HepG2 (cell line): Measurements from ENCODE around the gene FCRL5.

Experiments used
- CBFB ChIP-seq: sonication (generic); formaldehyde crosslinking; IDR thresholded peaks from 2 replicates; pipeline ENCODE4 v1.4.0; 2020; ENCODE audit warnings: missing genetic modification reagents
- CHD2 ChIP-seq: IDR thresholded peaks from 2 replicates; pipeline ENCODE4 v1.6.1; 2011; ENCODE audit warnings: low read depth, low read length, improper control_type of control experiment
- HMGA1 ChIP-seq: sonication (generic); formaldehyde crosslinking; conservative IDR thresholded peaks from 2 replicates; pipeline ENCODE4 v1.4.0; 2020; ENCODE audit warnings: missing genetic modification reagents
- PAX8 ChIP-seq: sonication (generic); formaldehyde crosslinking; IDR thresholded peaks from 2 replicates; pipeline ENCODE4 v1.8.0; 2022; ENCODE audit warnings: mild to moderate bottlenecking, missing genetic modification reagents, borderline replicate concordance
- RAD21 ChIP-seq: fragments of 450-650 bp; formaldehyde crosslinking; IDR thresholded peaks from 2 replicates; pipeline ENCODE4 v1.5.0; 2020; ENCODE audit warnings: mild to moderate bottlenecking
- RNF2 ChIP-seq: fragments of 450-650 bp; conservative IDR thresholded peaks from 2 replicates; pipeline ENCODE4 v1.6.1; 2016; ENCODE audit warnings: low read depth
- SIN3A ChIP-seq: IDR thresholded peaks from 2 replicates; pipeline ENCODE4 v1.6.1; 2011; ENCODE audit warnings: low read depth, mild to moderate bottlenecking, control low read depth, low read length, borderline replicate concordance
- SMAD1 ChIP-seq: sonication (generic); formaldehyde crosslinking; IDR thresholded peaks from 2 replicates; pipeline ENCODE4 v1.4.0; 2020; ENCODE audit warnings: missing genetic modification reagents, low read depth, mild to moderate bottlenecking, borderline replicate concordance
- TGIF2 ChIP-seq: IDR thresholded peaks from 2 replicates; pipeline ENCODE4 v1.6.1; 2016; ENCODE audit warnings: control low read depth, missing compliant biosample characterization
- ZNF24 ChIP-seq: fragments of 450-650 bp; IDR thresholded peaks from 2 replicates; pipeline ENCODE4 v1.6.1; 2017; ENCODE audit warnings: antibody characterized with exemption, mild to moderate bottlenecking
- TF ChIP-seq, protein P1 (sequence below): sonication (generic); formaldehyde crosslinking; IDR thresholded peaks from 2 replicates; pipeline ENCODE4 v1.5.0; 2020; ENCODE audit warnings: mild to moderate bottlenecking, missing genetic modification reagents, moderate library complexity
- TF ChIP-seq, protein P2 (sequence below): sonication (generic); formaldehyde crosslinking; IDR thresholded peaks from 2 replicates; pipeline ENCODE4 v1.5.0; 2020; ENCODE audit warnings: missing genetic modification reagents

DNA sequence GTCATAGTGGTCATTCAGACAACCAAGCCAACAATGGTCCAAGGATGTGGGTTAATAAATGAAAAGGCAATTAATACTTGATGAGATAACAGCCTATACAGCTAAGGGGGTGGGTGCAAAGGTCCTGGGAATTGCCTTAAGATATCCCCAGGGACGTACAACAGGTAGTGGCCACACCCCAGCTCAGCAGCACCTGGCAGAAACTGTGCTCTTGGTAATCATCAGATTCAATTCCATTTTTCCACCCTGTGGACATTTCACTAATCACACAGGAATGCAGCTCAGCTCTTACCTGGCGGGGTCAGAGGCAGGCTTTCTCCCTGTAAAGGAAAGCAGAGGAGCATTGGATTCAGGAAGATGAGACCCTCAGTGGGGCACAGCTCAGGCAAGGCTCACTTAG, 32.9 kb downstream of the FCRL5 start:
- TF ChIP-seq RNF2 (no peak), TGIF2 (CRISPR knock-in tag) (no peak), CBFB (CRISPR knock-in tag) (no peak), SMAD1 (CRISPR knock-in tag) (no peak), CHD2 (no peak), PAX8 (CRISPR knock-in tag) (no peak), HMGA1 (CRISPR knock-in tag) (no peak), SIN3A (no peak), ZNF24 (no peak), RAD21 (CRISPR knock-in tag) (no peak)
- TF ChIP-seq, protein P1, sequence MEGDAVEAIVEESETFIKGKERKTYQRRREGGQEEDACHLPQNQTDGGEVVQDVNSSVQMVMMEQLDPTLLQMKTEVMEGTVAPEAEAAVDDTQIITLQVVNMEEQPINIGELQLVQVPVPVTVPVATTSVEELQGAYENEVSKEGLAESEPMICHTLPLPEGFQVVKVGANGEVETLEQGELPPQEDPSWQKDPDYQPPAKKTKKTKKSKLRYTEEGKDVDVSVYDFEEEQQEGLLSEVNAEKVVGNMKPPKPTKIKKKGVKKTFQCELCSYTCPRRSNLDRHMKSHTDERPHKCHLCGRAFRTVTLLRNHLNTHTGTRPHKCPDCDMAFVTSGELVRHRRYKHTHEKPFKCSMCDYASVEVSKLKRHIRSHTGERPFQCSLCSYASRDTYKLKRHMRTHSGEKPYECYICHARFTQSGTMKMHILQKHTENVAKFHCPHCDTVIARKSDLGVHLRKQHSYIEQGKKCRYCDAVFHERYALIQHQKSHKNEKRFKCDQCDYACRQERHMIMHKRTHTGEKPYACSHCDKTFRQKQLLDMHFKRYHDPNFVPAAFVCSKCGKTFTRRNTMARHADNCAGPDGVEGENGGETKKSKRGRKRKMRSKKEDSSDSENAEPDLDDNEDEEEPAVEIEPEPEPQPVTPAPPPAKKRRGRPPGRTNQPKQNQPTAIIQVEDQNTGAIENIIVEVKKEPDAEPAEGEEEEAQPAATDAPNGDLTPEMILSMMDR (CRISPR knock-in tag): no peak
- TF ChIP-seq, protein P2, sequence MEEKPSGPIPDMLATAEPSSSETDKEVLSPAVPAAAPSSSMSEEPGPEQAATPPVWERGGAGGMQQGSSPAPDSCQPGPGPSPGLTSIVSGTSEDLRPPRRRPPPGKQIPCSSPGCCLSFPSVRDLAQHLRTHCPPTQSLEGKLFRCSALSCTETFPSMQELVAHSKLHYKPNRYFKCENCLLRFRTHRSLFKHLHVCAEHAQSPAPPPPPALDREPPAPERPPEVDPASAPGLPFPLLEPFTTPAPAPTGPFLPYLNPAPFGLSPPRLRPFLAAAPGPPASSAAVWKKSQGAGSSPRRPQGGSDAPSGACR (CRISPR knock-in tag): no peak
